Peyer's patch (tissue), 4 donors: Measurements from ENCODE around the gene SLC11A1.

Source experiments
- POLR2A ChIP-seq, 2 donors: fragments of 450-650 bp; IDR thresholded peaks; one replicate each; pipeline ENCODE4 v1.5.1; 2017; ENCODE audit warnings: antibody characterized with exemption in 2 of 2, mild to moderate bottlenecking in 2 of 2, moderate library complexity in 2 of 2
- TF ChIP-seq, protein P1 (sequence below), 6 experiments: fragments of 450-650 bp in 4 of 6; fragments of 200-600 bp in 2 of 6; sonication (generic) in 1 of 6; IDR thresholded peaks; one replicate each; pipeline ENCODE4 v1.5.1; 2017 to 2019; ENCODE audit warnings: antibody characterized with exemption in 6 of 6, mild to moderate bottlenecking in 3 of 6, moderate library complexity in 1 of 6

GRCh38 chr2:218421027-218421426 lies 39.0 kb downstream of the SLC11A1 start:
- TF ChIP-seq, protein P1, sequence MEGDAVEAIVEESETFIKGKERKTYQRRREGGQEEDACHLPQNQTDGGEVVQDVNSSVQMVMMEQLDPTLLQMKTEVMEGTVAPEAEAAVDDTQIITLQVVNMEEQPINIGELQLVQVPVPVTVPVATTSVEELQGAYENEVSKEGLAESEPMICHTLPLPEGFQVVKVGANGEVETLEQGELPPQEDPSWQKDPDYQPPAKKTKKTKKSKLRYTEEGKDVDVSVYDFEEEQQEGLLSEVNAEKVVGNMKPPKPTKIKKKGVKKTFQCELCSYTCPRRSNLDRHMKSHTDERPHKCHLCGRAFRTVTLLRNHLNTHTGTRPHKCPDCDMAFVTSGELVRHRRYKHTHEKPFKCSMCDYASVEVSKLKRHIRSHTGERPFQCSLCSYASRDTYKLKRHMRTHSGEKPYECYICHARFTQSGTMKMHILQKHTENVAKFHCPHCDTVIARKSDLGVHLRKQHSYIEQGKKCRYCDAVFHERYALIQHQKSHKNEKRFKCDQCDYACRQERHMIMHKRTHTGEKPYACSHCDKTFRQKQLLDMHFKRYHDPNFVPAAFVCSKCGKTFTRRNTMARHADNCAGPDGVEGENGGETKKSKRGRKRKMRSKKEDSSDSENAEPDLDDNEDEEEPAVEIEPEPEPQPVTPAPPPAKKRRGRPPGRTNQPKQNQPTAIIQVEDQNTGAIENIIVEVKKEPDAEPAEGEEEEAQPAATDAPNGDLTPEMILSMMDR (IDR thresholded peaks at IDR 0.05) = no peak
- no peak for TF ChIP-seq POLR2A (IDR thresholded peaks at IDR 0.05)
